Measurements from ENCODE around the gene DLGAP1. TPM values are rescaled to one million over a fixed set of nuclear protein-coding genes. Genes with fewer than 3 reads are reported as not detected.

Gene DLGAP1
- total RNA-seq, 1 experiment from 2014 or later = 0.07 TPM

DNA sequence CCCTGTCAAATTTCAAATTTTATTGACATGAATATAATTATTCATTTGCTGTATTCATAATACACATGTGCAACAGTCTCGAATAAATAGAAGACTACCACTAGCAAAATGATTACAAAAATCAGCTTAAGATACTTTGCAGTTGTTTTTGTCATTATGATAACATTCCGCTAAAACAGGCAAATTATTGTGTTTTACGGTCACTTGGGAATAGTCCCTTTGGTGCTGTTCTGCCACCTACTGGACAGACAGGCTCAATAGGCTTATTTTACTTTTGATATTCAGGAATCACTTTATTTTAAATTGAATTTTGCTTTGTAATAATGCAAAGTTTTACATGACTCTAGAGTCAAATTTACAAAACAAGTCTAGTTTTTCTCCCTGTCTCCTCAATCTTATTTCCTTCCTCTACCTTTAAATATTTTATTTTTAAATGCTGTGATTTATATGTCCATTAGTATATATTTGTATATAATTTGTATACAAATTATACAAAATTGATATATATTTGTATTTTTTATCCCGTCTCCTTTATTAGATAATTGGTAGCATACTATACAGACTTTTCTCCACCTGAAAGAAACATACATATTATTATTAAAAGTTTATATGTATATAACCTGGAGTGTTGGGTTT, 456.3 kb downstream of the DLGAP1 start:
- Mint-ChIP-seq H3K27me3 (ENCODE audit: insufficient read depth, unreplicated experiment) (peaks cover 6% of the 10 kb centered on the region), H3K4me1 (ENCODE audit: low read depth, unreplicated experiment) (no peaks in the 10 kb centered on the region), H3K27ac (ENCODE audit: unreplicated experiment) (no peak overlapping the region), H3K9me3 (ENCODE audit: unreplicated experiment) (no peaks in the 10 kb centered on the region), H3K4me3 (ENCODE audit: unreplicated experiment) (no peak overlapping the region), H3K36me3 (ENCODE audit: insufficient read depth, unreplicated experiment) (no peaks in the 10 kb centered on the region)
- Histone ChIP-seq H3K4me1 (no peaks in the 10 kb centered on the region), H3K4me3 (ENCODE audit: low read depth, low read length) (no peak overlapping the region), H3K9me3 (no peaks in the 10 kb centered on the region), H3K27me3 (replicated peaks; ENCODE audit: control insufficient read depth, insufficient read depth, low read length) (no peaks in the 10 kb centered on the region; the same call in 1 of the 2 replicates), H3K36me3 (ENCODE audit: control insufficient read depth, insufficient read depth, low read length) (no peaks in the 10 kb centered on the region)
- peak in 1 of 2 experiments; percentile 38 for DNase-seq
- CTCF ChIA-PET = interaction anchor here (0.9 to 1.3 kb wide), 2 partner anchors 228 to 716 kb away, joined by 3 to 6 read pairs; no protein-coding TSS in a partner anchor
- POLR2A ChIA-PET = no interaction called here
- no TSS peak for BruUV-seq (replicated peaks)
- intact Hi-C loops (cut with micrococcal nuclease; ENCODE audit: unreplicated experiment) = loop anchor here (1.0 to 2.0 kb wide), 3 partner anchors 69 to 228 kb away; no protein-coding TSS in a partner anchor
- TF ChIP-seq, protein P1, sequence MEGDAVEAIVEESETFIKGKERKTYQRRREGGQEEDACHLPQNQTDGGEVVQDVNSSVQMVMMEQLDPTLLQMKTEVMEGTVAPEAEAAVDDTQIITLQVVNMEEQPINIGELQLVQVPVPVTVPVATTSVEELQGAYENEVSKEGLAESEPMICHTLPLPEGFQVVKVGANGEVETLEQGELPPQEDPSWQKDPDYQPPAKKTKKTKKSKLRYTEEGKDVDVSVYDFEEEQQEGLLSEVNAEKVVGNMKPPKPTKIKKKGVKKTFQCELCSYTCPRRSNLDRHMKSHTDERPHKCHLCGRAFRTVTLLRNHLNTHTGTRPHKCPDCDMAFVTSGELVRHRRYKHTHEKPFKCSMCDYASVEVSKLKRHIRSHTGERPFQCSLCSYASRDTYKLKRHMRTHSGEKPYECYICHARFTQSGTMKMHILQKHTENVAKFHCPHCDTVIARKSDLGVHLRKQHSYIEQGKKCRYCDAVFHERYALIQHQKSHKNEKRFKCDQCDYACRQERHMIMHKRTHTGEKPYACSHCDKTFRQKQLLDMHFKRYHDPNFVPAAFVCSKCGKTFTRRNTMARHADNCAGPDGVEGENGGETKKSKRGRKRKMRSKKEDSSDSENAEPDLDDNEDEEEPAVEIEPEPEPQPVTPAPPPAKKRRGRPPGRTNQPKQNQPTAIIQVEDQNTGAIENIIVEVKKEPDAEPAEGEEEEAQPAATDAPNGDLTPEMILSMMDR (IDR thresholded peaks at IDR 0.05; ENCODE audit: insufficient read depth in 1 of 2, low read depth in 1 of 2, low read length in 1 of 2, severe bottlenecking in 1 of 2, unreplicated experiment in 1 of 2) = peak; percentile 66 to 70

DNA sequence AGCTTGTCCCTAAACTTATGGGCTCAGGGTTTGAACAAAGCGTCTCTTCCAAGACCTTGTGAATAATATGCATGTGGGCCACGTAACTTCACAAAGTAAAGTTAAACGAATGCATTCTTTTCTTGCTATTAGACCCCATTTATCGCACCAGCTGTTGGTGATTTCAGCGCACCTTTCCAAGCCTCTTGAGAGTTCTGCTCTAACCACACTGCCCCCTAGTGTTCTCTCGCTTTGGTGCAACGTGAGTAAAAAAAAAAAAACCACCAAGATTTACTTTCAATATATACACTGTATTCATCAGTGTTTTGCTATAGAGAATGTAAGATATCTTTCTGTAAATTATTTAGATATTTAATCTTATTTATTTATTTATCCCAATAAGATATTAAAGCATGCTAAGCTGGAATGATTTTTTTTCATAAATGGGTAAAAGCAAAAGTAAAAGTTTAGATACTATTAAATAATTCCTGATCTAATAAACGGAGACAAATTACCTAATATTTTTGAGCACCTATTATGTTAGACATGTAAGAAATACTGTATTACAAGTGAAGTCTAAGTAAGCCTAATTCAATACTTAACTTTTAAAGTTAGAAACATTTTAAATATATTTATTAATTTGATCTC, 459.5 kb downstream of the DLGAP1 start:
- Histone ChIP-seq H3K4me1 (no peaks in the 10 kb centered on the region), H3K27me3 (replicated peaks; ENCODE audit: control insufficient read depth, insufficient read depth, low read length) (no peaks in the 10 kb centered on the region), H3K36me3 (ENCODE audit: control insufficient read depth, insufficient read depth, low read length) (no peaks in the 10 kb centered on the region), H3K4me3 (ENCODE audit: low read depth, low read length) (no peak overlapping the region), H3K9me3 (no peaks in the 10 kb centered on the region)
- intact Hi-C loops (cut with micrococcal nuclease; ENCODE audit: unreplicated experiment) = loop anchor here (1.0 kb wide), 4 partner anchors 108 to 714 kb away; no protein-coding TSS in a partner anchor
- POLR2A ChIA-PET = no interaction called here
- no peak overlapping the region for H3K27ac Mint-ChIP-seq (ENCODE audit: unreplicated experiment)
- peak; percentile 47 to 71 for DNase-seq
- H3K36me3 Mint-ChIP-seq (ENCODE audit: insufficient read depth, unreplicated experiment) = no peaks in the 10 kb centered on the region
- no peaks in the 10 kb centered on the region for H3K4me1 Mint-ChIP-seq (ENCODE audit: low read depth, unreplicated experiment)
- TF ChIP-seq, protein P1 (IDR thresholded peaks at IDR 0.05; ENCODE audit: insufficient read depth in 1 of 2, low read depth in 1 of 2, low read length in 1 of 2, severe bottlenecking in 1 of 2, unreplicated experiment in 1 of 2) = peak; percentile 69 to 87
- no peaks in the 10 kb centered on the region for H3K9me3 Mint-ChIP-seq (ENCODE audit: unreplicated experiment)
- CTCF ChIA-PET = interaction anchor here (0.6 to 1.6 kb wide), 12 partner anchors 10 to 1426 kb away, joined by 3 to 17 read pairs (median 4); no protein-coding TSS in a partner anchor
- no peak overlapping the region for H3K4me3 Mint-ChIP-seq (ENCODE audit: unreplicated experiment)
- BruUV-seq (replicated peaks) = no TSS peak
- H3K27me3 Mint-ChIP-seq (ENCODE audit: insufficient read depth, unreplicated experiment) = no peaks in the 10 kb centered on the region

DNA sequence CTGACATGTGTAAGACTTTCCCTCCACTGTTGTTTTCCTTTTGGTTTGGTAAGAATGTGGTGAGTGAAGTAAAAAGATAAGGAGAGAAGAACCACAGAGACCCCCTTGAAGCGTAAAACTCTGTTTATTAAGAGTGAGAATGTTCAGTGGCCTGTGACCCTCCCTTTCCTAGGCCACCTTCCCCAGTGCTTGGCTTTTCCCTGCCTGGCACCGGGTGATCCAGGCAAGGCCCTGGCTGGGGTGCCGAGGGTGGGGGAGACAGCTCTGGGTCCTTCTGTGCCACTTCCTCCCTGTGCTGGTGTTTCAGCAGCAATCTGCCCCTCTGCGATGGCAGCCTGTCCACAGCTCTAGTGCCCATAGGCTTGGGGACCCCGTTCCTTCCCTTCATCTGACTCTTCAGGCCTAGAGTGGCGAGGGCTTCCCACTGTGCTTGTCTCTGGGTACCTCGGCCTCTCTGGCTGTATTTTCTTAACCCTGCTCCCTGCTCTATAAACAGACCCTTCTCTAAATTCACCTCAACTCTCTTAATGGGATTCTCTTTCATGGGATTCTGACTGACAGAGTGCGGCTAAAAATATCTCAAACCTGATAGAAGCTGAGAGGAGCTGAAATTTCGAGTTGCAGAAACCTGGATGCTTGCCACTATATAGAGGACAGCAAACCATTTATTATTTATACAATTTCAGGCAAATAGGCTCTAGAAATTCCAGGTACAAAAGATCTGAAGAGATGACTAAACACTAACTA, 461.0 kb downstream of the DLGAP1 start:
- no peak overlapping the region for H3K4me3 Mint-ChIP-seq (ENCODE audit: unreplicated experiment)
- no peak for DNase-seq
- Histone ChIP-seq H3K9me3 (no peaks in the 10 kb centered on the region), H3K27me3 (replicated peaks; ENCODE audit: control insufficient read depth, insufficient read depth, low read length) (no peaks in the 10 kb centered on the region), H3K36me3 (ENCODE audit: control insufficient read depth, insufficient read depth, low read length) (no peaks in the 10 kb centered on the region), H3K4me3 (ENCODE audit: low read depth, low read length) (no peak overlapping the region), H3K4me1 (no peaks in the 10 kb centered on the region)
- H3K9me3 Mint-ChIP-seq (ENCODE audit: unreplicated experiment) = no peaks in the 10 kb centered on the region
- intact Hi-C loops (cut with micrococcal nuclease; ENCODE audit: unreplicated experiment) = no loop called here
- H3K27ac Mint-ChIP-seq (ENCODE audit: unreplicated experiment) = no peak overlapping the region
- POLR2A ChIA-PET = no interaction called here
- no peaks in the 10 kb centered on the region for H3K36me3 Mint-ChIP-seq (ENCODE audit: insufficient read depth, unreplicated experiment)
- no peaks in the 10 kb centered on the region for H3K4me1 Mint-ChIP-seq (ENCODE audit: low read depth, unreplicated experiment)
- BruUV-seq (replicated peaks) = no TSS peak
- H3K27me3 Mint-ChIP-seq (ENCODE audit: insufficient read depth, unreplicated experiment) = no peaks in the 10 kb centered on the region
- CTCF ChIA-PET = interaction anchor here (0.9 to 1.6 kb wide), 3 partner anchors 21 to 223 kb away, joined by 3 to 17 read pairs (median 4); no protein-coding TSS in a partner anchor
- TF ChIP-seq, protein P1 (IDR thresholded peaks at IDR 0.05; ENCODE audit: insufficient read depth in 1 of 2, low read depth in 1 of 2, low read length in 1 of 2, severe bottlenecking in 1 of 2, unreplicated experiment in 1 of 2) = no peak

Measured in Caco-2 (cell line).